ENCODE results near the gene TRAF7.

GRCh38 chr16:2208308-2208707, 52.7 kb downstream of the TRAF7 start:
- TF ChIP-seq CTCF (IDR thresholded peaks at IDR 0.05; ENCODE audit: insufficient read depth, low read length, poor library complexity, severe bottlenecking) (no peak), EZH2phosphoT487 (conservative IDR thresholded peaks at IDR 0.05; ENCODE audit: low read length) (no peak)
